ENCODE measurements around the gene GTF2A1L.
"Not testable (repeated sequence)": the region's sequence is repeated elsewhere in the genome, so short reads cannot be mapped to it uniquely, and the experiment has no call there.

The GTF2A1L gene

DNA sequence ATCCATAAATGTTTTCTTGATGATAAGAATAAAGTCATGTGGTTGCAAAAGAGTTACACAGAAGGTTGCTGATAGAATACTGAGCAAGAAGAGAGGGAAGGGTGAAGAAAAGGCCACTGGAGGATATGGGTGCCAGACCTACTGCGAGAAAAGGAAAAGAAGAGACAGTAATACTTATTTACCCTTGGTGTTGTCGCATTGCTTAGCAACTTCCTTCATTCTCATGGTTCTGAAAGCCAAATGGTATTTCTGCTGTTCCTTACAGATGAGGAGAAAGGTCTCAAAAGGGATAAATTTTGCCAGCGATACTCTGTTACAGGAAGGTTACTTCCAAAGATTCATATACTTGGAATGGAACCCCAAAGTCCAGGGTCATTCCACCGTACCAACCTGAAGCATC is 75.4 kb downstream of the GTF2A1L start:
- no peak for FAIRE-seq

DNA sequence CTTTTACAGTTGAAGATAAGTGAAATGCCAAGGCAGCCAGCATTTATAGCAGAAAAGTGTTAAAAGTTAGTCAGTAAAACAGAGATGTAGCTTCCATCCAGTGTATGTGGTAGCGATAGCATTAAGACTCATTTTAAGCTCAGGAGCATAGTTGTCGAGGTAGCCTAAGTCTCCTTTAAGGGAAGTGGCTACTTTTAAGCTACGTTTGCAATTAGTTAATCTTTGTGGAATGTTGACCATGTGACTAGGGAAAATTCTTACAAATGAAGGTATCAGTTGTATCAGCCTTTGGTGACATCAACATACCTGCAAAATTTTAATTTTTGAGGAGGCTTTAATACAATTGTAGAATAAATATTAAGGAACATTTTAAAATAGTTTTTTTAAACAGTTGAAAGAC is 76.0 kb downstream of the GTF2A1L start:
- DNase-seq (ENCODE audit: insufficient read length, low spot score): no peak
- TF ChIP-seq TAF1 (IDR thresholded peaks at IDR 0.05; ENCODE audit: low read depth, low read length): no peak
- no peak for TF ChIP-seq SPI1 (IDR thresholded peaks at IDR 0.05; ENCODE audit: low read depth, low read length)
- TF ChIP-seq POLR2AphosphoS5 (IDR thresholded peaks at IDR 0.05; ENCODE audit: low read depth, low read length): no peak
- TF ChIP-seq POLR2A (IDR thresholded peaks at IDR 0.05; ENCODE audit: low read depth, low read length): no peak
- TF ChIP-seq PAX5 (IDR thresholded peaks at IDR 0.05; ENCODE audit: insufficient read depth, low read length, severe bottlenecking): no peak
- TF ChIP-seq POU2F2 (IDR thresholded peaks at IDR 0.05; ENCODE audit: low read depth, low read length): no peak
- FAIRE-seq: no peak

More for the DNA sequence above, 75.4 kb downstream of the GTF2A1L start:
- no peak for TF ChIP-seq SPI1 (IDR thresholded peaks at IDR 0.05; ENCODE audit: low read depth, low read length)
- no peak for TF ChIP-seq PAX5 (IDR thresholded peaks at IDR 0.05; ENCODE audit: insufficient read depth, low read length, severe bottlenecking)
- no peak for TF ChIP-seq POLR2A (IDR thresholded peaks at IDR 0.05; ENCODE audit: low read depth, low read length)
- TF ChIP-seq POU2F2 (IDR thresholded peaks at IDR 0.05; ENCODE audit: low read depth, low read length): no peak
- DNase-seq (ENCODE audit: insufficient read length, low spot score): no peak

DNA sequence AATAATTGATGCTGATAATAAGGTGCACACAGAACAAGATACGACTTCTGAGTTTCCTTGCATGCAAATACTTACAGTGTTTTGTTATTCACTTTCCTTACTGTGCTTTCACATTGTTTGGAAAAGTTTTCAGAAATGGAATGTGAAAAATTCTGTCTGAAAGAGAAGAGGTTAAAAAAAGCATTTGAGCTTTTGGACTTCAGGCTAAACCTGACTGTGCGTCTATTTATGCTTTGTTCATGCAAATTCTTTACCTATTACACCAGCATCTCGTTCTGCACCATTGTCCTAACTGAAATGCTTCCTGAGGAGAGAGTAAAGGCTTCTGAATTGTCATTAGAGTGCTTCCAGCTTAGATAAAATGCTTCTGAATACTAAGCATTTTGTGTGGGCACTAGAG is 76.5 kb downstream of the GTF2A1L start:
- FAIRE-seq: no peak
- no peak for TF ChIP-seq PAX5 (IDR thresholded peaks at IDR 0.05; ENCODE audit: insufficient read depth, low read length, severe bottlenecking)
- no peak for TF ChIP-seq POU2F2 (IDR thresholded peaks at IDR 0.05; ENCODE audit: low read depth, low read length)
- no peak for TF ChIP-seq POLR2AphosphoS5 (IDR thresholded peaks at IDR 0.05; ENCODE audit: low read depth, low read length)
- no peak for TF ChIP-seq SPI1 (IDR thresholded peaks at IDR 0.05; ENCODE audit: low read depth, low read length)
- DNase-seq (ENCODE audit: insufficient read length, low spot score): no peak

DNA sequence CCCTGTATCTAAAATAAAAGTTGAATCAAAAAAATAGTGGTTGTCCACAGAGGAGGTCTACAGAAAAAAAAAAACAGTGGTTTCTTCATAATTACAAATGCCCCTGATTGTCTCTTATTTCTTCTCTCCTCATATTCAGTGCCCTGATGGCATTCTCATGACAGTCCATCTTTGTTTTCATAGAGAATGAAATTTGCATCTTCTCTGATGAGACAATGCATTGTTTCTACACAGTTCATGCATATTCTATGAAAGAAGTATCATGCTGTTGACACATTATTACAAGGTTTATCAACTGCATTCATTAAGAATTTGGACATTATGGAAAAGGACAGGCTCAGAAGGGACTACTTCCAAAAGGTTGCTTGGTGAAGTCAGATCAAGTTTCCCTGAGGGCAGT is 78.3 kb downstream of the GTF2A1L start:
- FAIRE-seq (no peak), DNase-seq (ENCODE audit: insufficient read length, low spot score) (no peak)
- TF ChIP-seq TAF1 (IDR thresholded peaks at IDR 0.05; ENCODE audit: low read depth, low read length) (no peak), POLR2AphosphoS5 (IDR thresholded peaks at IDR 0.05; ENCODE audit: low read depth, low read length) (no peak), PAX5 (IDR thresholded peaks at IDR 0.05; ENCODE audit: insufficient read depth, low read length, severe bottlenecking) (no peak), POU2F2 (IDR thresholded peaks at IDR 0.05; ENCODE audit: low read depth, low read length) (no peak), POLR2A (IDR thresholded peaks at IDR 0.05; ENCODE audit: low read depth, low read length) (no peak), SPI1 (IDR thresholded peaks at IDR 0.05; ENCODE audit: low read depth, low read length) (no peak)

DNA sequence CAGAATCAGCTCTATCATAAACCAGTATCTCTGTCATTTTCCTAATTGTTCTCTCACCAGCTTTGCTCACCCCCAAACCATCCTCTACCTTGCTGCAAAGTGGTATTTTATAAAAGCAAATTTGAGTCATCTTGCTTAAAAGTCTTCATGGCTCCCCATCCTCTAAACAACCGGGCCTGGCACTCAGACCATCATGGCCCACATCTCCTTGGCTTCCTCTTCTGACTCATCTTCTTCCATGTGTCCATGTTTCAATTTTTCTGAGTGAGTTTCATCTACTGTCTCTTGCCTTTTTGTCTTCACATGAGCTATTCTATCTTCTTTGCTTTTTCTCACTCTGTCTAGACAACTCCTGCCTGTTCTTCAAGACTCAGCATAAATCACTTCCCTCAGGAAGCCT is 79.2 kb downstream of the GTF2A1L start:
- no peak for DNase-seq (ENCODE audit: insufficient read length, low spot score)
- TF ChIP-seq POLR2AphosphoS5 (IDR thresholded peaks at IDR 0.05; ENCODE audit: low read depth, low read length): no peak
- TF ChIP-seq POLR2A (IDR thresholded peaks at IDR 0.05; ENCODE audit: low read depth, low read length): no peak
- no peak for TF ChIP-seq POU2F2 (IDR thresholded peaks at IDR 0.05; ENCODE audit: low read depth, low read length)
- TF ChIP-seq TAF1 (IDR thresholded peaks at IDR 0.05; ENCODE audit: low read depth, low read length): no peak
- no peak for TF ChIP-seq PAX5 (IDR thresholded peaks at IDR 0.05; ENCODE audit: insufficient read depth, low read length, severe bottlenecking)
- no peak for TF ChIP-seq SPI1 (IDR thresholded peaks at IDR 0.05; ENCODE audit: low read depth, low read length)
- no peak for FAIRE-seq

DNA sequence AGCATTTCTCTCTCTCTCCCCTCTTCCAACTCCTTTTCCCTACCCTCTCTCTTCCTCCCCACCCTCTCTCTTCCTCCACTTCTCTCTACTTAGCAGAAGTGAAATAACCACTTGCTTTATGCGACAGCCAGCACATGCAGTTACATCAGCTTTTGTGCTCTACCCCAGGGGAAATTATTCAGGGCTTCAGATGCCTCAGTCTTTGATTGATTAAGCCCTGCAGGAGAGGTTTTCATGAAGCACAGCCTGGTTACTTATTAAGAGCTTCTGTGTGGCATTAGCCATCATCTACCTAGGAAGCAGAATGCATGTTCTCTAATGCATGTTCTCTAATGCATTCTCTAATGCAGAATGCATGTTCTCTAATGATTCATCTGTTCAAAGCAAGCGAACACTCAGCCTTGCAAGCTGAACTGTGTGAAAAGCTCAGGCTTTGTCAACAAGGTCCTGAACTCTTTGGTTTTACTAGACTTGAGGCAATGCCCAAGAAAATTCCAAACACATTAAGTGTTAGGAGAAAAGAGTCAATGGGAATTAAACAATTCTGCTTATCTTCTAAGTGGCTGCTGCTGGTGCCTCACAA is 81.8 kb downstream of the GTF2A1L start:
- DNase-seq (ENCODE audit: insufficient read length, low spot score) (no peak), FAIRE-seq (no peak)
- TF ChIP-seq POLR2AphosphoS5 (IDR thresholded peaks at IDR 0.05; ENCODE audit: low read depth, low read length): no peak
- TF ChIP-seq POU2F2 (IDR thresholded peaks at IDR 0.05; ENCODE audit: low read depth, low read length): no peak
- TF ChIP-seq TAF1 (IDR thresholded peaks at IDR 0.05; ENCODE audit: low read depth, low read length): no peak
- TF ChIP-seq SPI1 (IDR thresholded peaks at IDR 0.05; ENCODE audit: low read depth, low read length): no peak
- no peak for TF ChIP-seq POLR2A (IDR thresholded peaks at IDR 0.05; ENCODE audit: low read depth, low read length)
- TF ChIP-seq PAX5 (IDR thresholded peaks at IDR 0.05; ENCODE audit: insufficient read depth, low read length, severe bottlenecking): no peak

DNA sequence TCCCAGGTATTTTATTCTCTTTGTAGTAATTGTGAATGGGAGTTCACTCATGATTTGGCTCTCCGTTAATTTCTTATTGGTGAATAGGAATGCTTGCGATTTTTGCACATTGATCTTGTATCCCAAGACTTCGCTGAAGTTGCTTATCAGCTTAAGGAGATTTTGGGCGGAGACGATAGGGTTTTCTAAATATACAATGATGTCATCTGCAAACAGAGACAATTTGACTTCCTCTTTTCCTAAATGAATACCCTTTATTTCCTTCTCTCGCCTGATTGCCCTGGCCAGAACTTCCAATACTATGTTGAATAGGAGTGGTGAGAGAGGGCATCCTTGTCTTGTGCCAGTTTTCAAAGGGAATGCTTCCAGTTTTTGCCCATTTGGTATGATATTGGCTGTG is 86.0 kb downstream of the GTF2A1L start:
- not testable (repeated sequence) for FAIRE-seq; DNase-seq (ENCODE audit: insufficient read length, low spot score)

DNA sequence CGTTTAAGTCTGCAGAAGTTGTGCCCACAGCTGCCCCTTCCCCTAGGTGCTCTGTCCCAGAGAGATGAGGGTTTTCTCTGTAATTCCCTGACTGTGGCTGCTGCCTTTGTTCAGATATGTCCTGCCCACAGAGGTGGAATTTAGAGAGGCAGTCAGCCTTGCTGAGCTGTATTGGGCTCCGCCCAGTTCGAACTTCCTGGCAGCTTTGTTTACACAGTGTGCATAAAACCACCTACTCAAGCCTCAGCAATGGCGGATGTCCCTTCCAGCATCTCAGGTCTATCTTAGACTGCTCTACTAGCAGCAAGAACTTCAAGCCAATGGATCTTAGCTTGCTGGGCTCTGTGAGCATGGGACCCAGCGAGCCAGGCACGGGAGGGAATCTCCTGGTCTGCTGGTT is 89.8 kb downstream of the GTF2A1L start:
- TF ChIP-seq PAX5 (IDR thresholded peaks at IDR 0.05; ENCODE audit: insufficient read depth, low read length, severe bottlenecking): no peak
- TF ChIP-seq POLR2A (IDR thresholded peaks at IDR 0.05; ENCODE audit: low read depth, low read length): no peak
- TF ChIP-seq POLR2AphosphoS5 (IDR thresholded peaks at IDR 0.05; ENCODE audit: low read depth, low read length): no peak
- TF ChIP-seq POU2F2 (IDR thresholded peaks at IDR 0.05; ENCODE audit: low read depth, low read length): no peak
- TF ChIP-seq SPI1 (IDR thresholded peaks at IDR 0.05; ENCODE audit: low read depth, low read length): no peak
- no peak for TF ChIP-seq TAF1 (IDR thresholded peaks at IDR 0.05; ENCODE audit: low read depth, low read length)
- FAIRE-seq (no peak), DNase-seq (ENCODE audit: insufficient read length, low spot score) (no peak)

DNA sequence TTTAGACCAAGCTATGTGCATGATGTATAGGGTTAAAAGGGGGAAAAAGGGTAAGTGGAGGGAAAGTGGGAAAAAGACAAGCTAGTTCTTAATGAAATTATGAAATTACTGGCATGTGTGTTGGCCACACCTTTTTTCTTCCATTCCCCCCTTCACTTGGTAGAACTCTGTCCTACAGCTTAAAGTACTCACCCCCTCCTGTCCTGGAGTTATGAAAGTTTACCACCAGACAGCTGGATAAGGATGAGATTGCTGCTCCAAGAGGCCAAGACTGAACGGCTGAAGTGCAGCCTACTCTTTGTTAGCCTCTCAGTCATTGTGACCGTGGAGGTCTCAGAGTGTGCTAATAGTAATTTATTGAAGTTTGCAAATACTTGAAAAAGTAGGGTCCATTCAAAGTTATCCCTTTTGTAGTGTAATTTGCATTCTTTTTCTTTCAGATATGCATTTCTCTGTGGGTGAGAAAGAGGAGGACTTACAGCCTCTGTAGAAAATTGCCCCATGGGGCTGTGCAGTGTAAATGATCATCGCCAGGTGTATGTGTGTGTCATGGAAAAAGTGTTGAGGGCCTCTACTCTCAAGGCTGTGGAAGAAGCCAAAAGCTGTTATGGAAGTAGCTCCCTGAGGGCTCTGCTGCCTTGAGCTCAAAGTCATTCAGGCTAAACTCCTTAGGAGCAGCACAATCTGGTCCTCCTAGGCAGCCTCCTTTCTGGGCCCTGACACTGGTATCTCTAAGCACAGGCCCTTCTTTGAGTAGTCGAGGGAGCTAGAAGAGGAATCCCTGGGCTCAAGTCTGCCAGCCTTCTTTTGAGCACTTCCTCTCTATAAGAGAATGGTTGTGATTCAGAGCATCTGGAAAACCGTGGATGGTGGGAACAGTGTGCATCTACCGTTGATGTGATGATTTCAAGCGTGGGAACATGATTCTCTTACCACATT is 91.7 kb downstream of the GTF2A1L start:
- DNase-seq (ENCODE audit: insufficient read length, low spot score): no peak
- TF ChIP-seq POLR2AphosphoS5 (IDR thresholded peaks at IDR 0.05; ENCODE audit: low read depth, low read length): no peak
- no peak for FAIRE-seq

DNA sequence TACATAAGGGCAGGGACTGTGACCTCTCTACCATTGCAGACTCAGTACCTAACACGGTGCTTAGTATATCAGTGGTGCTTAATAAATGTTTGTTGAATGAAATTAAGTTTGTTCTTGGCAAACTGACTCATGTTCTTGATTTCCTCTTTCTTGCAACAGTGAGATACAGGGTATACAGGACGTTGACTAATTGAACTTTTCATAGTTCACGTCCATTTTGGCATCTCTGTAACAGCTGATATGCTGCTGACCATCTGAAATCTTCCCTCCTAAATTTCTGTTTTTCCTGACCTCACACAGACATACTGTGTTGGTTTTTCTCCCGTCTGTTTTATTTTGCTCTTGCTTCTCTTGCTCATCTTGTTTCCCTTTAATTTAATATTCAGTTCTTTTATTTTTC is 93.7 kb downstream of the GTF2A1L start:
- TF ChIP-seq PAX5 (IDR thresholded peaks at IDR 0.05; ENCODE audit: insufficient read depth, low read length, severe bottlenecking) (no peak), SPI1 (IDR thresholded peaks at IDR 0.05; ENCODE audit: low read depth, low read length) (no peak), TAF1 (IDR thresholded peaks at IDR 0.05; ENCODE audit: low read depth, low read length) (no peak), POLR2AphosphoS5 (IDR thresholded peaks at IDR 0.05; ENCODE audit: low read depth, low read length) (no peak), POU2F2 (IDR thresholded peaks at IDR 0.05; ENCODE audit: low read depth, low read length) (no peak), POLR2A (IDR thresholded peaks at IDR 0.05; ENCODE audit: low read depth, low read length) (no peak)
- DNase-seq (ENCODE audit: insufficient read length, low spot score): no peak
- no peak for FAIRE-seq

Data from GM12891 (cell line).